Stimulated activated CD4-positive, alpha-beta T cell treated with anti-CD3 and anti-CD28 coated beads, Interleukin-2, amount 100 ng/mL, for 24 hours (primary cell): Measurements from ENCODE around the gene WDR33.

Experiments used
- DNase-seq, 2 donors: peaks; one replicate each; pipeline ENCODE4 v3.0.0-alpha.2; 2020

WDR33 gene

GRCh38 chr2:127685410-127686080 lies 125.4 kb downstream of the WDR33 start:
- no peak for DNase-seq

DNA sequence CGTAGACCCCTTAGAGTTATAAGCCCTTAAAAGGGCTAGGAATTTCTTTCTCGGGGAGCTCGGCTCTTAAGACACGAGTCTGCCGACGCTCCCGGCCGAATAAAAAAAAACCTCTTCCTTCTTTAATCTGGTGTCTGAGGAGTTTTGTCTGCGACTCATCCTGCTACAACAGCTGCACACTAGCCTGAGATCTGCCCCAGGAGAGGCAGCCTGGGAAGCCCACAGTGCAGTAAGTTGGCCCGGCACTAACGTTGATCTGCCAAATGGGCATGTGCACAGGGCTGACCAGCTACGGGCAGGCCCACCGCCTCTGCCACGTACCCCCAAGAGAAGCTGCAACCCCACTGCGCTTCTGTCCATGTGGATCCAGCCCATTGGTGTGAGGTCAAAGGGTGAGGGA lies 127.2 kb downstream of the WDR33 start:
- no peak for DNase-seq

DNA sequence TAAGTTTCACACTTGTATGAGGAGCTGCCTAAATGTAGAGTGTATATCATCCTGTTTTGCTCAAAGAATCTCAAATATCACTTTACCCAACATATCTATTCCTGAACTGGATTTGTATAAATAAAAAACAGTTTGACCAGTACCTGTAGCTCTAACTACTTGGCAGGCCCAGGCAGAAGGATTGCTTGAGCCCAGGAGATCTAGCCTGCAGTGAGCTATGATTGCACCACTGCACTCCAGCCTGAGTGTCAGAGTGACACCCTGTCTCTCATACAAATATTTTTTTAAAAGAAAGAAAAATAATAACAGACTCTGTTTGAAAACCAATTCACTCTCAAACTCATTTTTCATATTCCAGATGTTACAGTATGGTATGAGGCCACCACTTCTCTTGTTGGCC lies 127.9 kb downstream of the WDR33 start:
- DNase-seq, result no peak

- DNase-seq, result no peak
Observed at GRCh38 chr2:127681976-127682857, 128.8 kb downstream of the WDR33 start.

DNA sequence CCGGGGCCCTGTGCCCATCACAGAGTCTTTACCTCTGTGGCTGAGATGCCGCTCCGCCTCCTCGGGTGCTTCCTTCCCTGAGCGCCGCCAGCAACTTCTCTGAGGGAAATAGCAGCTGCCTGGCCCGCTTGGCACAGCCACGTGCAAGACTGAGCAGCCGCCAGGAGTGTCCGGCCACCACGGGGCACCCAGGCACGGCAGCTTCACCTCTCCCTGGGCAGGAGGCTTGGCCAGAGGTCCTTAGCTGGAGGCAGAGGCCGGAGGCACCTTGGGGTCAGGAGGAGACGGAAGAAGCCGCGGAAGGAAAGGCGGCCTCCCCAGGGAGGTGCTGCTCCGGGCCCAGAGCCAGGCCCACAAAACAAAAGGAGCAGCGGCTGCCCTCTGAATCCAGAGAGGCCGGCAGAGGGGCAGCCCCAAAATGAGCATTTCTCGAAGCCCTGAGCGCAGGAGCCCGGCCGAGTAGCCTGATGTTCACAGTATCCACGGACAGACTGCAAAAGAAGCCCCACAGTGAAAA lies 129.6 kb downstream of the WDR33 start:
- DNase-seq, result no peak

DNA sequence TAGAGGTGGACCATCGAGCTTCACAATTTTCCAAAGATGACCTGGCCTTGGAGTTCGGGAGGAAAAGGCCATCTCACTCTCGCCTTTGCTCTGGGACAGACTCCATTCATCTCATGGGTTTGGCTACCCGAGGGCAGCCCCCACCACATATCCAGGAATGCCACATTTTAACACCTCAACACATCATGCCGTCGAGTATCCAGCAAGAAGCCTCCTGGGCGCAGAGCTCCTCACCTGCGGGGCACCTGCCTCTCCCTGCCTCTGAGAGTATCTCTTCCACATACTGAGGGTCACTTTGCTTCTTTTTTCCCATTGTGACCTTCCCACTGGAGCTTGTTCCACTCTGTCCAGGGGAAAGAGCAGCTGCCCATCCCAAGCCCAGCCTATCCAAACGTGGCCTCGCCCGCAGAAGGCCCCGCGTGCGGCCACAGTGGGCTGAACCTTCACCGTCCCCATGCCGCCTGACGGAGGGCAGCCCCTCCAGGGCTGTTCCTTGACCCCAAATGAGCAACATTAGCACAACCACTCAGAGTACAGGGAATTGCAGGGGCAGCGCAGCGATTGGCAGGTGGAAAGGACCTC lies 130.2 kb downstream of the WDR33 start:
- no peak for DNase-seq

DNA sequence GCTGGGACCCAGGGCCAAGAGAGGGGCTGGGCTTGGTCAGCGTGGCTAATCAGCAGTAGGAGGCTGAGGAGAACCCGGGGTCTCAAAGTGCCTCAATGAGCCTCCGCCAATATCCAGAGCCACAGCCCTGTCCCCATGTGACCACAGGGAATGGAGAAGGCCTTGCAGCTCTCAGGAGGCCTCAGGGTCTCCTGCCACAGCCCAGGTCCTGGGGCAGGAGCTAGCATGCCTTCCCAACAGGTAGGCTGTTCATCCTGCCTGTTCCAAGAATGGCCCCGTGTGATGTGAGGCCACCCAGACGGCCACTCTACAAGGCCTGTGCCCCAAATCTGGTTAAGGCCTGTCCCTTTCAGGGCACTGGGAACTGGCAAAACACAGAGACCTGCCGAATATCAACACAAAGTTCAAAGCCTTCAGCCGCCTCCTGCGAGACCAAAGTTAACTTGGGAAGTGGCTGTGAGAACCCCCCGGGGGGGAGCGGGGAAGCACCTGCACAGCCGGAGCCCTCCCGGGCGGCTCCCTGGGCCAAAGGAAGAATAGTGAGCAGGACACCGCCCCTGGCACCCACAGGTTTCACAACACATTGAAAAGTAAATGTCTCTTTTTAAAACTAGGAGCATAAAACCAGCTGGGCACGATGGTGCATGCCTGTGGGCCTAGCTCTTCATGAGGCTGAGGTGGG lies 131.2 kb downstream of the WDR33 start:
- no peak for DNase-seq

DNA sequence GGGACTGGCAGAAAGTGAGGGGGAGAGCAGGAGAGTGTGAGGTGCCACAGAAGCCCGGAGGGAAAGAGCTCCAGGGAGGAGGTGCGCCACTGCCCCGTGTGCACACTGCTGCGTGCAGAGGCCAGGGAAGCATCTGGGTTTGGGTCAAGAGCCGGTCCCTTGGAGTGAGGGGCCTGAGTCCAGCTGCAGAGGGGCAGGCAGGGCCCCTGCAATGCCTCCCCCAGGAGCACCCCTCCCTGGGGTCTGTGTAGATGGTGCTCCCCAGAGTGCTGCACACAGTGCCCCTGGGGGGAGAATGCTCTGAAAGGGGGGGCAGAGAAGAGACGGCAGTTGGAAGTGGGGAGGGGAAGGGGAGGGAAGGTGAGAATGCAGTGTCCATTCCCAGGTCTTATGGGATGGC lies 132.0 kb downstream of the WDR33 start:
- DNase-seq, result no peak

DNA sequence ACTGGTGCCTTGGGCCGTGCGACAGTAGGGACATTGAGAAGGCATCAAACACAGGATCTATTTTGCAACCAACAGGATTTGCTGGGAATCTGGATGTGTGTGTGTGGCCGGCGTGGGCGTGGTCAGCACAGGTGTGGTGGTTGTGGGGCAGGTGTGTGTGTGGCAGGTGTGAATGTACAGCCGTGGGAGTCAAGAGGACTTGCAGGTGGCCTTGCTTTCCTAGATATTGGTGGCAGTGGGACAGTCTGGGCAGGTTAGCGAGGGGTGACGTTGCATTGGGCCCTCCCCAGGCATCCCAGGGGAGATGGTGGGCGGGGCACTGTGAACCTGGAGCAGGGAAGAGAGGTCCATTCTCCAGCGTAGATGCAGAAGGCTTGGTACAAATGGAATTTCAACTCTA lies 132.4 kb downstream of the WDR33 start:
- DNase-seq, result no peak

DNA sequence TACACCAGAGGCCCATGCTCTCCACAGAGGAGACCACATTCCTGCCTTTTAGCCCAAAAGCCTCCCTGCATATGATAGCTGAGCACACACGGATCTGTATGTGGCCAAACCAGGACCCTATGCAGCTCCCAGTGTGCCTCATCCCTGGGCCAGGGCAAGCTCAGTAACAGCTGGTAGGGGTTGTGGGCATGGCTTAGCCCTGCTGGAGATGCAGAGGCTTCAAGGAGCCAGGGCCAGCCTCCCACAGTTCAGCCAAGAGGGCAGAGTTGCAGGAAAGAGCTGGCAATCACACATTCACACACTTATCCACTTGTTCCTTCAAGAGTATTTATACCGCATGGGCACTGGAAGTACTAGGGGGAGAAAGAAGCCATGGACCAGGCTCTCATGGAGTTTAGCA lies 134.1 kb downstream of the WDR33 start:
- DNase-seq, result no peak

DNA sequence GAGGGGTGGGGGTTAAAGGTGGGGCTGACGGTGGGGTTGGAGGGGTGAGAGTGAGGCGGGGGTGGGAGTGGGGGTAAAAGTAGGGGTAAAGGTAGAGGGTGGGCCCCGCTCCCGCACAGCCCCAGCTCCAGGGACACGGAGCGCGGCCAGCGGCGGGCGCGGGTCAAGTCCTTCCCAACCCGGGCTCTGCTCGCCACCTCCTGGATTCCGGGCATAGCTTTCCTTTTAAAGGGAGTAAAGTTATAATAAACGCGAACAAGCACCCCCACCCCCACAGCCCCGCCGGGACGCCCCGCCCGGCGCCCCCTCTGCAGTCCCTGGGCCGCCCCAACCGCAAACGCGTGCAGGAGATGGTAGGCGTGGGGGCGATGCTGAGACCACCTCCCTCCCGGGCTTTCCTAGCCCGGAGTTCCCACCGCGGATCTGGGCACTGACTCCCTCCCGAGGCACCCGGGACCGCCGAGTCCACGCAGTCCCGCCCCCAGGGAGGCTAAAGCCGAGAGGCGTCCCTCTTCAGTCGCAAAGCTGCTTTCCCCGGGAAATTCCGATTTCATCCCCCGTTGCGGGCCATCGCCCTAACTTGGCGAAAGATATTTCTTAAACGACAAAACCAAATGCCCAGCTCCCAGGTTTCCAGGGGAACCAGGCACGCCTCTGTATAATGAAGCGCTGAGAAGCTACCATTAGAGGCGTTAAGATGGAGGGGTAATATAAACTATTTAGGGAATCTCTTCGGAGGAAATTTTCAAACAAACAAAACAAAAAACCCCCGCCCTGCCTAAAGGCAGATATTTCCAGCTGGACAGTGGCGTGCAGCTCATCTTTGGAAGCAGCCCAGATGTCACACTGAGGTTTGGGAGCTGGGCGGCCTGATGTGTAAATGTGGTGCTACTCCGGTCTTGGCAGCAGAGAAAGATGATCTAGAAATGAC lies 135.4 kb downstream of the WDR33 start, which contains the start of gene LIMS2:
Gene LIMS2, minus strand, starts transcription at position 200 of the 931 bp plus-strand sequence. CDS start 506 bp downstream, outside the sequence.
- peak in 1 of 2 donors; percentile 10 for DNase-seq

GRCh38 chr2:127674241-127675209 lies 136.4 kb downstream of the WDR33 start:
- DNase-seq, result peak in 1 of 2 donors; percentile 42

GRCh38 chr2:127673291-127674069 lies 137.5 kb downstream of the WDR33 start:
- no peak for DNase-seq

DNA sequence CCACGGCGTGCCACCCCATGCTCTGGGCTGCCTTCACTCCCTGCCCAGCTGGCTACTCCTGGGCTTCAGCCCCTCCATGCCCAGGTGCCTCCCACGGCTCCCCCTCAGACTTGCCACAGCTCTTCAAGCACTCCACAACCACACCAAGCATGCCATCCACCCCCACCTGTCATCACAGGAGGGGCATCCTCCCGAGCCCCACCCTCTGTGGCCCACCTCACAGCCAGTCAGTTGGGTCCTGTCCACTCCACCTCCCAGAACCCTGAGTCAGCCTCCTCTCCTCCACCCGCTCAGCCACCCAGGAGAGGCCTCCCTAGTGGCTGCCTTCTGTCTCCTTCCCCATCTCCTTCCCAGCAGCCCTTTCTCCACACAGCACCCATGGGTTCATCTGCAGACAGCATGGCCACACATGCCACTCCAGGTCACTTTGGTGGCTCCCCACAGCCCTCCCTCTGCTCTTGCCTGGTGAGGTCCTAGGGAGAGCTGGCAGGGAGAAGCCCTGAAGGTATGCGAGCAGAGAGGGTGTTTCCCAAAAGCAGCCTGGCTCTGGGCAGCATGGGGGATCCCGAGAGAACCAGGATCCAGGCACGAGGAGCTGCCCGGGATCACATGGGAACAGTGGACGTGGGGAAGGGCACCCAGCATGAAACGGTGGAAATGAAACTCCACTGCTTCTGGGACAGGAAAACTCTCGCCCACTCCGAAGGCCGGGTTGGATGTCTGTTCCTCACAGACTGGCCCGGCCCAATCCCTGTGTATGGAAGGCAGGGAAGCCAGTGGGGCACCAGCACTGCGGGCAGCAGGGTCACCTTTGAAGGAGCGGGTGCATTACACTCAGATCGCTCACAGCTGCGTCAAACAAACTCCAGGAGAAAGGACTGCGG lies 138.4 kb downstream of the WDR33 start:
- DNase-seq, result no peak

- DNase-seq, result no peak
Observed at GRCh38 chr2:127671557-127672302, 139.2 kb downstream of the WDR33 start.

GRCh38 chr2:127670957-127671290 lies 140.0 kb downstream of the WDR33 start:
- DNase-seq, result no peak

- no peak for DNase-seq
Observed at GRCh38 chr2:127670055-127670956, 140.7 kb downstream of the WDR33 start.
